Erythroblast (primary cell): Measurements from ENCODE around the gene ZNF385B.

Experiments used
- GATA1 ChIP-seq: IDR thresholded peaks from 2 replicates; pipeline ENCODE4 v1.6.1; 2011; ENCODE audit warnings: low read depth, mild to moderate bottlenecking, control low read depth, low read length, moderate library complexity
- POLR2A ChIP-seq: IDR thresholded peaks from 2 replicates; pipeline ENCODE4 v1.6.1; 2011; ENCODE audit warnings: mild to moderate bottlenecking, low read length

DNA sequence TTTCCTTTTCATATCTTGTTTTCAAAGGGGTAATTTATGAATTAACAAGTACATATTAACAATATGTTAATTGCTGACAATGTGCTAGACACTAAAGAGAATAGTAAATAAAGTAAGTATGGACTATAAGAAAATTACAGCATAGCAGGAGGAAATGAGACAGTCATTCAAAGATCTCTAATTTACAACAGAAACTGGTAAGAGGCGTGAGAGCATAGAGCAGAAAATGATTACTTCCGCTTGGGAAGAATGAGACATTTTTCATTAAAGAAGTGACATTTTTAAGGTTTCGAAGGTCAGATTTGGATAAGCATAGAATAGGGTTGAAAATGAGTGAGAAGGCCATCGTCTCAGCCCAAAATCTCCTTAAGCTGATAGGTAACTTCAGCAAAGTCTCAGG, 412.4 kb downstream of the ZNF385B start:
- TF ChIP-seq POLR2A (no peak), GATA1 (no peak)
